ENCODE results near the gene CTNND2.

GRCh38 chr5:11300736-11301135, 603.5 kb downstream of the CTNND2 start:
- TF ChIP-seq CTCF (IDR thresholded peaks at IDR 0.05) (no peak), POLR2A (IDR thresholded peaks at IDR 0.05) (no peak)
